Endothelial cell (in vitro differentiated cells): Measurements from ENCODE around the gene PASK. TPM values are rescaled to one million over a fixed set of nuclear protein-coding genes. Genes with fewer than 3 reads are reported as not detected.

Experiments used
- DNase-seq: peaks from one replicate; pipeline ENCODE4 v3.0.0; 2021; ENCODE audit warnings: low spot score
- H3K27ac Mint-ChIP-seq: one replicate; pipeline ENCODE4 v1.8.0; 2021; ENCODE audit warnings: mixed read lengths, inconsistent platforms; ENCODE audit not compliant: unreplicated experiment
- H3K27me3 Mint-ChIP-seq: one replicate; pipeline ENCODE4 v1.8.0; 2021; ENCODE audit warnings: mild to moderate bottlenecking, moderate library complexity, mixed read lengths, inconsistent platforms; ENCODE audit not compliant: unreplicated experiment
- H3K36me3 Mint-ChIP-seq: one replicate; pipeline ENCODE4 v1.8.0; 2021; ENCODE audit warnings: mild to moderate bottlenecking, low read depth, mixed read lengths, inconsistent platforms; ENCODE audit not compliant: unreplicated experiment
- H3K4me1 Mint-ChIP-seq: one replicate; pipeline ENCODE4 v1.8.0; 2021; ENCODE audit warnings: mild to moderate bottlenecking, mixed read lengths, inconsistent platforms; ENCODE audit not compliant: unreplicated experiment
- H3K4me3 Mint-ChIP-seq: one replicate; pipeline ENCODE4 v1.8.0; 2021; ENCODE audit warnings: mild to moderate bottlenecking, mixed read lengths, inconsistent platforms; ENCODE audit not compliant: unreplicated experiment
- H3K9me3 Mint-ChIP-seq: one replicate; pipeline ENCODE4 v1.8.0; 2021; ENCODE audit warnings: mixed read lengths, inconsistent platforms; ENCODE audit not compliant: unreplicated experiment
- total RNA-seq: library from RNA; stranded (reverse); fragmentation: NEBNext Ultra II Directional; extraction: Animal tissue kit (Norgen Biotek cat#: 25700); gene quantifications from one replicate; pipeline ENCODE4 v1.2.1, GENCODE V29; 2021; ENCODE audit not compliant: unreplicated experiment
- TF ChIP-seq, protein P1 (sequence below): fragments of 200-600 bp; sonication (generic); IDR thresholded peaks from one replicate; pipeline ENCODE4 v1.5.0; 2021; ENCODE audit warnings: antibody characterized with exemption; ENCODE audit not compliant: unreplicated experiment

PASK gene
- total RNA-seq, 1 donor from 2014 or later = 39.7 TPM

DNA sequence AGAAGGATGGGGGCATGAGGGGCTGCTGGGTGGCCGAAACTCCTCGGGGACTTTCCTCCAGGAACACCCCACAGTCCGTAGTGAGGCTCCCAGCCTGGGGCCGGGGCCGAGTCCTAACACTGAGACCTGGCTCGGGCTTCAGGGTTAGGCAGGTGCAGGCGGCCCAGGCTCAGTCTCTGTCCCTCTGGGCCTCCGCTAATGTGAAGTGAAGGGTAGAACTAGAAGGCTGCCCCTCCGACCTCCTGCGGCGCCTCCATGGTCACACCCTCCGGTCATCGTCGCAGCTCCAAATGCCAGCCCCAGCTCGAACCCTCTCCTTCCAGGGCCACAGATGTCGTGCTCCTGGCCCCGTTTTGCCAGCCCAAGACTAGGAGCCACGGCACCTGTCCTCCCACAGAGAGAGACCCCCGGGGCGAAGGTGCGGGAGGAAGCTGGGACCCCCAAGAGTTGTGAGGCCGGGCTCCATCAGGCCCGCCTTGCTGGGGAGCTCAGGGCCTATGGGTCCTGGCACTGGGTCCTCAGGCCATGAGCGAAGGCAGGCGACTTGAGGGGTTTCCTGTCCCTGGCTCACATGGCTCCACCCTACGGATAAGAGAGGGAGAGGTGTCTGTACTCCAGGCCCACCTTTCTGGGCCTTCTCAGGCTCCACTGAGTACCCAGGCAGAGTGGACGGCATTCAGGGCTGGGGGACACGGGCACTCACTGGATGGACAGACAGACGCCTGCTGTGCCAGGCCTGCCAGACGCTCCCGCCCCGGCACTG is 40.0 kb upstream of the PASK start:
- H3K36me3 Mint-ChIP-seq = no peaks in the 10 kb centered on the region
- peaks cover 5% of the 10 kb centered on the region for H3K27me3 Mint-ChIP-seq
- no peak overlapping the region for H3K27ac Mint-ChIP-seq
- TF ChIP-seq, protein P1, sequence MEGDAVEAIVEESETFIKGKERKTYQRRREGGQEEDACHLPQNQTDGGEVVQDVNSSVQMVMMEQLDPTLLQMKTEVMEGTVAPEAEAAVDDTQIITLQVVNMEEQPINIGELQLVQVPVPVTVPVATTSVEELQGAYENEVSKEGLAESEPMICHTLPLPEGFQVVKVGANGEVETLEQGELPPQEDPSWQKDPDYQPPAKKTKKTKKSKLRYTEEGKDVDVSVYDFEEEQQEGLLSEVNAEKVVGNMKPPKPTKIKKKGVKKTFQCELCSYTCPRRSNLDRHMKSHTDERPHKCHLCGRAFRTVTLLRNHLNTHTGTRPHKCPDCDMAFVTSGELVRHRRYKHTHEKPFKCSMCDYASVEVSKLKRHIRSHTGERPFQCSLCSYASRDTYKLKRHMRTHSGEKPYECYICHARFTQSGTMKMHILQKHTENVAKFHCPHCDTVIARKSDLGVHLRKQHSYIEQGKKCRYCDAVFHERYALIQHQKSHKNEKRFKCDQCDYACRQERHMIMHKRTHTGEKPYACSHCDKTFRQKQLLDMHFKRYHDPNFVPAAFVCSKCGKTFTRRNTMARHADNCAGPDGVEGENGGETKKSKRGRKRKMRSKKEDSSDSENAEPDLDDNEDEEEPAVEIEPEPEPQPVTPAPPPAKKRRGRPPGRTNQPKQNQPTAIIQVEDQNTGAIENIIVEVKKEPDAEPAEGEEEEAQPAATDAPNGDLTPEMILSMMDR = no peak
- H3K4me3 Mint-ChIP-seq = no peak overlapping the region
- no peaks in the 10 kb centered on the region for H3K9me3 Mint-ChIP-seq
- DNase-seq = no peak
- no peaks in the 10 kb centered on the region for H3K4me1 Mint-ChIP-seq

DNA sequence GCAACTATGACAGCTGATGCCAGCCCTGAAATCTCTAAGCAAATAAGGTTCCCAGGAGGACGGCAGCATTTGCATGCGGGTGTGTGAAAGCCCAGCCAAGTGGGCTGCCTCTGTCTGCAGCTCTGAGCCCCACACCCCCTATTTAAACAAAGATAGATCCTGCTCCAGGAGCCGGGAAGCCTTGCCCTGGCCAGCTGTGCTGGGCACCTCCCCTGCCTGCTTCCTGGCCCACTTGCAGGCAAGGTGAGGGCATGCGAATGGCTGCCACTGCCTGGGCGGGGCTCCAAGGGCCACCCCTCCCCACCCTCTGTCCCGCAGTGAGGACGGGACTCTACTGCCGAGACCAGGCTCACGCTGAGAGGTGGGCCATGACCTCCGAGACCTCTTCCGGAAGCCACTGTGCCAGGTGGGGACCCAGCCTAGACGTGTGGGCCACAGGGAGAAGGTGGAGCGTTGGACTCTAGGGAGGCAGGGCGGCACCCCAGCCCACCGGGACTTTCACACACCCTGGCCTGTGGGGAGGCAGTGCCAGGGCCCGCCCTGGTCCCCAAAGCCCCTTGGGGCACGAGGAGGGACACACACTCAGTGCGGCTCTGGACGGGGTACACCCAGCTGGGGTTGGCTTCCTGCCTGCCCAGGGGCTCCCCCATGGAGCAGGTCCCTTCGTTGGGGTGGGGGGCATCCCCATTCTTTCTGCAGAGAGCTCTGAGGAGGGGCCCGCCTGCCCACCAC is 39.3 kb upstream of the PASK start, which contains the start of gene ANO7:
Gene ANO7, plus strand, starts transcription at position 317 of the 732 bp plus-strand sequence. CDS start 1,387 bp downstream, outside the sequence.
- peaks cover 5% of the 10 kb centered on the region for H3K27me3 Mint-ChIP-seq
- H3K27ac Mint-ChIP-seq = no peak within 1 kb of the TSS
- H3K9me3 Mint-ChIP-seq = no peaks in the 10 kb centered on the region
- TF ChIP-seq, protein P1 = no peak
- no peaks in the 10 kb centered on the region for H3K36me3 Mint-ChIP-seq
- no peak for DNase-seq
- H3K4me3 Mint-ChIP-seq = no peak within 1 kb of the TSS
- H3K4me1 Mint-ChIP-seq = no peaks in the 10 kb centered on the region

DNA sequence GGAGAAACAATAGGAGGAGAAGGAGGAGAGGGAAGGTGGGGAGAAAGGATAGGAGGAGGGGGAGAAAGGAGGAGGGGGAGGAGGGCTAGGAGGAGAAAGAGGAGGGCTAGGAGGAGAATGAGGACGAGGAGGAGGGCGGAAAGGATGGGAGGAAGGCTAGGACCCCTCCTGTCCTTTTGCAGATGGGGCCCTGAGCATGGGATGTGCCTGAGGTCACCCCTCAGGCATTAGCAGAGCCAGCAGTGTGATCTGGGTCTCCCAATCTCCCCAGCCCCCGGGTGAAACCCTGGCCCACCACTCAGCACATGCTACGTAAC is 38.6 kb upstream of the PASK start:
- no peaks in the 10 kb centered on the region for H3K4me1 Mint-ChIP-seq
- no peak overlapping the region for H3K27ac Mint-ChIP-seq
- no peak for DNase-seq
- H3K4me3 Mint-ChIP-seq = no peak overlapping the region
- TF ChIP-seq, protein P1 = no peak
- H3K9me3 Mint-ChIP-seq = no peaks in the 10 kb centered on the region
- no peaks in the 10 kb centered on the region for H3K36me3 Mint-ChIP-seq
- peaks cover 3% of the 10 kb centered on the region for H3K27me3 Mint-ChIP-seq

DNA sequence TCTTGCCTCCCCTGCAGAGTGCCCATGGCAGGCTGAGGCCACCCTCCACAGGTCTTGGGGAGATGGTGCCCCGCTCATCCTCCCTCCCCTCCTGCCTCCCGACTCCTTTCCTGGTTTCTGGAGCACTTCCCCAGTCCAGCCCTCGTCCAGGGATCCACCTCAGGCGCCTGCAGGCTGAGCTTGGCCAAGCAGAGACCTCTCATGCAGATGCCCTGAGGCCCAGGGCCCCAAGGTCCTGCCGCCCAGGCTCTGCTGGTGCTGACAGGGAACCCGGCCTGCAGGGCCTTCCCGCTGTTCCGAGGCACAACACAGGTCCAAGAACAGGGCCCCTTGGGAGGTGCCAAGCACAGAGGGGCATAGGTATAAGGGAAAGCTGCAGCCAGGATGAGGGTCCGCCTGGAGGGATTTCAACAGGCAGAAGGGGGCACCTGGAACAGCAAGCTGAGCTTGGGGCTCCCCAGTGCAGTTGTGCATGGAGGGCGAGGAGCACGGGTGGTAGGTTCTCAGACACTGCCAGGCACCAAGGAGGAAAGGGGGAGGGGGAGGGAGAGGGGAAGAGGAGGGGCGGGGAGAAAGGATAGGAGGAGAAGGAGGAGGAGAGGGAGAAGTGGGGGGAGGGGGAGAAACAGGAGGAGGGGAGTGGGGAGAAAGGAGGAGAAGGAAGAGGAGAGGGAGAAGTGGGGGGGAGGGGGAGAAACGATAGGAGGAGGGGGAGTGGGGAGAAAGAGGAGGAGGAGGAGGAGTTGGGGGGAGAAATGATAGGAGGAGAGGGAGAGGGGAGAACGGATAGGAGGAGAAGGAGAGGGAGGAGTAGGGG is 38.0 kb upstream of the PASK start:
- Mint-ChIP-seq H3K36me3 (no peaks in the 10 kb centered on the region), H3K4me1 (no peaks in the 10 kb centered on the region), H3K9me3 (no peaks in the 10 kb centered on the region), H3K4me3 (no peak overlapping the region), H3K27ac (no peak overlapping the region), H3K27me3 (peaks cover 3% of the 10 kb centered on the region)
- no peak for DNase-seq
- TF ChIP-seq, protein P1 = no peak
